K562 (cell line): Measurements from ENCODE around the gene FTH1. TPM values are rescaled to one million over a fixed set of nuclear protein-coding genes. Genes with fewer than 3 reads are reported as not detected.

Experiments
- ETV6 ChIP-seq, 3 experiments: fragments of 150-350 bp in 1 of 3; sonication (generic) in 1 of 3; formaldehyde crosslinking in 1 of 3; IDR thresholded peaks; 2 replicates each; pipeline versions ENCODE4 v1.6.1 to v1.8.0; 2014 to 2022; ENCODE audit warnings: borderline replicate concordance in 2 of 3, low read depth in 2 of 3, antibody characterized with exemption in 1 of 3, low read length in 1 of 3, mild to moderate bottlenecking in 1 of 3, missing genetic modification reagents in 1 of 3
- FUS ChIP-seq: fragments of 200-400 bp; formaldehyde crosslinking; optimal IDR thresholded peaks from 2 replicates; pipeline ENCODE3; 2017; ENCODE audit warnings: low read depth, low read length
- GATAD2A ChIP-seq: fragments of 450-650 bp; IDR thresholded peaks from 2 replicates; pipeline ENCODE4 v1.6.1; 2017
- KLF6 ChIP-seq: fragments of 250-450 bp; sonication (Bioruptor Pico); IDR thresholded peaks from 2 replicates; pipeline ENCODE4 v1.4.0; 2020; ENCODE audit warnings: mild to moderate bottlenecking, moderate library complexity, borderline replicate concordance
- MAFG ChIP-seq: fragments of 450-650 bp; conservative IDR thresholded peaks from 2 replicates; pipeline ENCODE4 v1.6.1; 2016; ENCODE audit warnings: missing genetic modification characterization, missing compliant biosample characterization
- NUFIP1 ChIP-seq: fragments of 450-650 bp; IDR thresholded peaks from 2 replicates; pipeline ENCODE4 v1.6.1; 2018; ENCODE audit not compliant: partially characterized antibody
- POLR2H ChIP-seq: IDR thresholded peaks from 2 replicates; pipeline ENCODE4 v1.6.1; 2016; ENCODE audit warnings: missing genetic modification characterization, low read depth, mild to moderate bottlenecking, control low read depth, missing compliant biosample characterization, moderate library complexity
- RHOXF2B ChIP-seq: fragments of 250-450 bp; sonication (Bioruptor Pico); conservative IDR thresholded peaks from 2 replicates; pipeline ENCODE4 v1.5.1; 2021
- SMARCC2 ChIP-seq: fragments of 450-650 bp; IDR thresholded peaks from 2 replicates; pipeline ENCODE4 v1.6.1; 2017; ENCODE audit warnings: antibody characterized with exemption, moderate library complexity, mild to moderate bottlenecking, low read depth
- ZBTB11 ChIP-seq, 3 experiments: fragments of 200-800 bp in 1 of 3; fragments of 250-450 bp in 1 of 3; fragments of 450-650 bp in 1 of 3; sonication (Bioruptor Pico) in 1 of 3; sonication (Bioruptor generic) in 1 of 3; formaldehyde crosslinking in 1 of 3; IDR thresholded peaks; 2 replicates each; pipeline versions ENCODE4 v1.6.1 to v1.8.0; 2016 to 2022; ENCODE audit warnings: mild to moderate bottlenecking in 2 of 3, missing genetic modification characterization in 2 of 3, missing compliant biosample characterization in 1 of 3, moderate library complexity in 1 of 3
- ZNF384 ChIP-seq: IDR thresholded peaks from 2 replicates; pipeline ENCODE4 v1.6.1; 2012; ENCODE audit warnings: low read depth, low read length, improper control_type of control experiment
- ZNF41 ChIP-seq: fragments of 250-450 bp; sonication (Bioruptor Pico); conservative IDR thresholded peaks from 2 replicates; pipeline ENCODE4 v1.4.0; 2020; ENCODE audit warnings: mild to moderate bottlenecking
- ZNF586 ChIP-seq: fragments of 450-650 bp; formaldehyde crosslinking; conservative IDR thresholded peaks from 2 replicates; pipeline ENCODE4 v1.4.0; 2020; ENCODE audit warnings: mild to moderate bottlenecking, moderate library complexity
- ZNF740 ChIP-seq, 3 experiments: fragments of 200-800 bp in 1 of 3; sonication (Bioruptor generic) in 1 of 3; sonication (generic) in 1 of 3; formaldehyde crosslinking in 1 of 3; IDR thresholded peaks; 2 replicates each; pipeline versions ENCODE4 v1.6.1 to v1.8.0; 2016 to 2022; ENCODE audit warnings: mild to moderate bottlenecking in 2 of 3, missing compliant biosample characterization in 2 of 3, missing genetic modification characterization in 2 of 3, missing genetic modification reagents in 1 of 3
- polyA plus RNA-seq, 8 experiments: library from polyadenylated mRNA; depleted of rRNA in 4 of 8; stranded (reverse) in 5 of 8; unstranded in 3 of 8; fragments of >200 nt; fragmentation: Nextera tagmentation in 2 of 8; fragmentation: Illumina TruSeq in 1 of 8; extraction: Ambion mirVana in 2 of 8; extraction: Trizol in 1 of 8; gene quantifications; 2 replicates each; pipeline versions ENCODE4 v1.2.1 to v1.2.3, GENCODE V29; 2011 to 2014; ENCODE audit warnings: inconsistent platforms in 1 of 8, missing spikeins in 1 of 8
- total RNA-seq, 7 experiments: library from RNA; depleted of rRNA in 6 of 7; stranded (reverse); fragments of >200 nt in 6 of 7; fragmentation: Illumina TruSeq in 2 of 7; extraction: Trizol in 2 of 7; gene quantifications; 2 replicates each; pipeline versions ENCODE4 v1.2.1 to v1.2.3, GENCODE V29; 2011 to 2021; ENCODE audit warnings: low replicate concordance in 1 of 7
- TF ChIP-seq, protein P1 (sequence below): fragments of 250-450 bp; sonication (Bioruptor Pico); IDR thresholded peaks from 2 replicates; pipeline ENCODE4 v1.8.0; 2021; ENCODE audit warnings: borderline replicate concordance, mild to moderate bottlenecking, moderate library complexity; ENCODE audit not compliant: poor library complexity, severe bottlenecking
- TF ChIP-seq, protein P2 (sequence below): sonication (generic); formaldehyde crosslinking; IDR thresholded peaks from 2 replicates; pipeline ENCODE4 v1.8.1; 2022; ENCODE audit warnings: missing genetic modification reagents

The FTH1 gene
- total and polyA plus RNA-seq, 9 of the 15 experiments (the other 6 are each of a cell fraction or from before 2014, with no cell fraction given), result 370 to 3,146 (median 802) TPM

- TF ChIP-seq ZBTB11 (CRISPR knock-in tag; IDR thresholded peaks at IDR 0.05) (no peak), ZNF586 (CRISPR knock-in tag) (no peak), NUFIP1 (no peak), RHOXF2B (no peak), KLF6 (CRISPR knock-in tag) (no peak), FUS (no peak), ZNF740 (CRISPR knock-in tag; IDR thresholded peaks at IDR 0.05) (no peak), ZNF740 (tag; IDR thresholded peaks at IDR 0.05) (peak in 1 of 2 experiments; percentile 86; a peak in 2 of 4 replicates), MAFG (tag) (no peak), GATAD2A (no peak), ZNF41 (CRISPR knock-in tag) (no peak; the same call in 1 of the 2 replicates), SMARCC2 (no peak; the same call in 1 of the 2 replicates), ZNF384 (no peak), ETV6 (IDR thresholded peaks at IDR 0.05; ENCODE audit: borderline replicate concordance in 1 of 2, low read depth in 2 of 2, low read length in 1 of 2) (no peak), ETV6 (CRISPR knock-in tag; IDR thresholded peaks at IDR 0.05; ENCODE audit: borderline replicate concordance) (no peak), POLR2H (peak; percentile 76)
- TF ChIP-seq, protein P1, sequence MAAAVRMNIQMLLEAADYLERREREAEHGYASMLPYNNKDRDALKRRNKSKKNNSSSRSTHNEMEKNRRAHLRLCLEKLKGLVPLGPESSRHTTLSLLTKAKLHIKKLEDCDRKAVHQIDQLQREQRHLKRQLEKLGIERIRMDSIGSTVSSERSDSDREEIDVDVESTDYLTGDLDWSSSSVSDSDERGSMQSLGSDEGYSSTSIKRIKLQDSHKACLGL (CRISPR knock-in tag), result no peak
- TF ChIP-seq, protein P2, sequence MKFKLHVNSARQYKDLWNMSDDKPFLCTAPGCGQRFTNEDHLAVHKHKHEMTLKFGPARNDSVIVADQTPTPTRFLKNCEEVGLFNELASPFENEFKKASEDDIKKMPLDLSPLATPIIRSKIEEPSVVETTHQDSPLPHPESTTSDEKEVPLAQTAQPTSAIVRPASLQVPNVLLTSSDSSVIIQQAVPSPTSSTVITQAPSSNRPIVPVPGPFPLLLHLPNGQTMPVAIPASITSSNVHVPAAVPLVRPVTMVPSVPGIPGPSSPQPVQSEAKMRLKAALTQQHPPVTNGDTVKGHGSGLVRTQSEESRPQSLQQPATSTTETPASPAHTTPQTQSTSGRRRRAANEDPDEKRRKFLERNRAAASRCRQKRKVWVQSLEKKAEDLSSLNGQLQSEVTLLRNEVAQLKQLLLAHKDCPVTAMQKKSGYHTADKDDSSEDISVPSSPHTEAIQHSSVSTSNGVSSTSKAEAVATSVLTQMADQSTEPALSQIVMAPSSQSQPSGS (CRISPR knock-in tag), result no peak
These were observed 17.3 kb downstream of the FTH1 start, which contains the start of gene BEST1 (continued) for GRCh38 chr11:61950035-61950547.
